Measurements from ENCODE around the gene SNRNP48.

DNA sequence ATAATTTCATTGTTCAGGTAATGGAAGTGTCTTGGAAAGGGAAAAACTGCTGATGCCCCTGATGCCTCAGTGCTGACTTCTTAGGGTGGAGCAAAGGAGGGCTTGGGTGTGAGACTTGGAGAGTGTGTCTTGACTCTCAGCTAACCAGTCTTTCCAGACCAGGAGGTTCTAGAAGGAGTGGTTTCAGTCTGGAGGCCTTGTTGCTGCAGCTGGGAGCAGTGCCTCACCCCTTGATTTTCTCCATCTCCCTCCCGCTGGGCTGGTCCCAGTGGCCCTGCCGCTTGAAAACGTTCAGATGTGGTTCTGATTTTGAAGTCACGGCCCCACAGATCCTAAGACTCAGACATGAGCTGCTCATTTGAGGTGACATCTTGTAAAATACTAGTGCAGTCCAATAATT lies 43.1 kb upstream of the SNRNP48 start:
- TF ChIP-seq, protein P1, sequence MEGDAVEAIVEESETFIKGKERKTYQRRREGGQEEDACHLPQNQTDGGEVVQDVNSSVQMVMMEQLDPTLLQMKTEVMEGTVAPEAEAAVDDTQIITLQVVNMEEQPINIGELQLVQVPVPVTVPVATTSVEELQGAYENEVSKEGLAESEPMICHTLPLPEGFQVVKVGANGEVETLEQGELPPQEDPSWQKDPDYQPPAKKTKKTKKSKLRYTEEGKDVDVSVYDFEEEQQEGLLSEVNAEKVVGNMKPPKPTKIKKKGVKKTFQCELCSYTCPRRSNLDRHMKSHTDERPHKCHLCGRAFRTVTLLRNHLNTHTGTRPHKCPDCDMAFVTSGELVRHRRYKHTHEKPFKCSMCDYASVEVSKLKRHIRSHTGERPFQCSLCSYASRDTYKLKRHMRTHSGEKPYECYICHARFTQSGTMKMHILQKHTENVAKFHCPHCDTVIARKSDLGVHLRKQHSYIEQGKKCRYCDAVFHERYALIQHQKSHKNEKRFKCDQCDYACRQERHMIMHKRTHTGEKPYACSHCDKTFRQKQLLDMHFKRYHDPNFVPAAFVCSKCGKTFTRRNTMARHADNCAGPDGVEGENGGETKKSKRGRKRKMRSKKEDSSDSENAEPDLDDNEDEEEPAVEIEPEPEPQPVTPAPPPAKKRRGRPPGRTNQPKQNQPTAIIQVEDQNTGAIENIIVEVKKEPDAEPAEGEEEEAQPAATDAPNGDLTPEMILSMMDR (conservative IDR thresholded peaks at IDR 0.05; ENCODE audit: low read depth, low read length): no peak
- TF ChIP-seq EZH2 (IDR thresholded peaks at IDR 0.05; ENCODE audit: low read length, unreplicated experiment) (no peak), EZH2phosphoT487 (IDR thresholded peaks at IDR 0.05; ENCODE audit: borderline replicate concordance, low read length) (no peak)

Data from PC-3 (cell line).